Left ventricle myocardium inferior (tissue), 1 donor: ENCODE data around the gene CACFD1. TPM values are rescaled to one million over a fixed set of nuclear protein-coding genes. Genes with fewer than 3 reads are reported as not detected.

Source experiments
- DNase-seq: peaks from one replicate; pipeline ENCODE4 v3.0.0-alpha.2; 2020
- H3K27ac ChIP-seq: fragments of 200-600 bp; replicated peaks from 2 replicates; pipeline ENCODE4 v1.8.0; 2021
- H3K27me3 ChIP-seq: fragments of 200-600 bp; 2 replicates; pipeline ENCODE4 v1.8.0; 2021; ENCODE audit warnings: low read depth
- H3K36me3 ChIP-seq: fragments of 200-600 bp; 2 replicates; pipeline ENCODE4 v1.8.0; 2021
- H3K4me1 ChIP-seq: fragments of 200-600 bp; 2 replicates; pipeline ENCODE4 v1.8.0; 2021
- H3K4me3 ChIP-seq: fragments of 200-600 bp; 2 replicates; pipeline ENCODE4 v1.8.0; 2021; ENCODE audit warnings: mild to moderate bottlenecking, moderate library complexity
- H3K9me3 ChIP-seq: fragments of 200-600 bp; replicated peaks from 2 replicates; pipeline ENCODE4 v1.8.0; 2021
- CTCF ChIP-seq: fragments of 200-600 bp; IDR thresholded peaks from 2 replicates; pipeline ENCODE4 v1.8.0; 2021; ENCODE audit warnings: antibody characterized with exemption, mild to moderate bottlenecking, borderline replicate concordance
- intact Hi-C: fragments of 100-400 bp; cut with micrococcal nuclease; formaldehyde crosslinking; loops from one replicate; pipeline ENCODE4 v1.11.0; 2022
- total RNA-seq: library from RNA; stranded (reverse); fragmentation: NEBNext Ultra II Directional; extraction: Animal tissue kit (Norgen Biotek cat#: 25700); gene quantifications from one replicate; pipeline ENCODE4 v1.2.1, GENCODE V29; 2021
- donor health status: DM: no; HTN: yes; CAD: no; lungs with severe emphysema.

The CACFD1 gene
- total RNA-seq, 1 donor from 2014 or later: 11.5 TPM

GRCh38 chr9:133518706-133519449, 59.1 kb downstream of the CACFD1 start:
- Histone ChIP-seq H3K27me3 (peaks cover 12% of the 10 kb centered on the region), H3K4me1 (peaks cover 8% of the 10 kb centered on the region), H3K9me3 (no peaks in the 10 kb centered on the region), H3K27ac (no peak overlapping the region), H3K36me3 (no peaks in the 10 kb centered on the region), H3K4me3 (no peak overlapping the region)
- intact Hi-C loops: no loop called here
- no peak for TF ChIP-seq CTCF
- no peak for DNase-seq

GRCh38 chr9:133519693-133520092, 59.9 kb downstream of the CACFD1 start:
- Histone ChIP-seq H3K4me3 (no peak overlapping the region), H3K27me3 (peaks cover 12% of the 10 kb centered on the region), H3K27ac (no peak overlapping the region), H3K9me3 (no peaks in the 10 kb centered on the region), H3K36me3 (no peaks in the 10 kb centered on the region), H3K4me1 (peaks cover 3% of the 10 kb centered on the region)
- intact Hi-C loops: no loop called here
- TF ChIP-seq CTCF: no peak
- DNase-seq: no peak

GRCh38 chr9:133520121-133520835, 60.5 kb downstream of the CACFD1 start:
- H3K36me3 ChIP-seq: no peaks in the 10 kb centered on the region
- no peak for TF ChIP-seq CTCF
- H3K27me3 ChIP-seq: peaks cover 10% of the 10 kb centered on the region
- no peak overlapping the region for H3K4me3 ChIP-seq
- H3K27ac ChIP-seq: no peak overlapping the region
- intact Hi-C loops: no loop called here
- no peaks in the 10 kb centered on the region for H3K4me1 ChIP-seq
- DNase-seq: no peak
- no peaks in the 10 kb centered on the region for H3K9me3 ChIP-seq

Other genes starting within 250 kb of the CACFD1 start
- 2.3 TPM for gene ABO, start 184.8 kb upstream of the CACFD1 start, total RNA-seq
- 11.6 TPM for gene SURF6, start 123.8 kb upstream of the CACFD1 start, total RNA-seq
- 18.4 TPM for gene MED22, start 111.8 kb upstream of the CACFD1 start, total RNA-seq
- 859 TPM for gene RPL7A, start 111.8 kb upstream of the CACFD1 start, total RNA-seq
- gene SURF1, start 103.5 kb upstream of the CACFD1 start, total RNA-seq: 60.7 TPM
- gene SURF2, start 103.4 kb upstream of the CACFD1 start, total RNA-seq: 17.4 TPM
- 61.9 TPM for gene SURF4, start 83.9 kb upstream of the CACFD1 start, total RNA-seq
- gene STKLD1, start 83.6 kb upstream of the CACFD1 start, total RNA-seq: not detected
- 16.5 TPM for gene REXO4, start 42.0 kb upstream of the CACFD1 start, total RNA-seq
- 3.1 TPM for gene ADAMTS13, start 37.6 kb upstream of the CACFD1 start, total RNA-seq
- gene SLC2A6, start 19.1 kb downstream of the CACFD1 start, total RNA-seq: 2.0 TPM
- gene MYMK, start 65.0 kb downstream of the CACFD1 start, total RNA-seq: not detected
- gene ADAMTSL2, start 74.7 kb downstream of the CACFD1 start, total RNA-seq: 6.0 TPM
- gene FAM163B, start 149.4 kb downstream of the CACFD1 start, total RNA-seq: not detected
- not detected for gene DBH, start 176.4 kb downstream of the CACFD1 start, total RNA-seq